ENCODE measurements around the gene INMT.

The INMT gene

GRCh38 chr7:30754315-30754877 is 2.5 kb downstream of the INMT start:
- DNase-seq: no peak

- DNase-seq: no peak
Measured at GRCh38 chr7:30755384-30756154, 3.6 kb downstream of the INMT start.

GRCh38 chr7:30757342-30757692 is 5.4 kb downstream of the INMT start:
- no peak for DNase-seq

GRCh38 chr7:30760514-30761213 is 8.7 kb downstream of the INMT start:
- no peak for DNase-seq

GRCh38 chr7:30761214-30762156 is 9.6 kb downstream of the INMT start:
- DNase-seq: no peak

- no peak for DNase-seq
Measured at GRCh38 chr7:30764030-30764975, 12.4 kb downstream of the INMT start.

- no peak for DNase-seq
Measured at GRCh38 chr7:30765408-30765807, 13.5 kb downstream of the INMT start.

- no peak for DNase-seq
Measured at GRCh38 chr7:30770845-30771173, 18.9 kb downstream of the INMT start.

- DNase-seq: peak; percentile 44
Measured at GRCh38 chr7:30771174-30771879, 19.4 kb downstream of the INMT start, which contains the start of gene MINDY4. TSS of gene MINDY4 (plus strand) at chr7:30771417. CDS start at chr7:30771494, 77 bp downstream.

- no peak for DNase-seq
Measured at GRCh38 chr7:30771880-30772425, 20.0 kb downstream of the INMT start.

- no peak for DNase-seq
Measured at GRCh38 chr7:30772984-30773383, 21.0 kb downstream of the INMT start.

- no peak for DNase-seq
Measured at GRCh38 chr7:30775992-30776391, 24.1 kb downstream of the INMT start.

- no peak for DNase-seq
Measured at GRCh38 chr7:30776971-30777370, 25.0 kb downstream of the INMT start.

GRCh38 chr7:30778255-30779025 is 26.5 kb downstream of the INMT start:
- DNase-seq: no peak

GRCh38 chr7:30779574-30779973 is 27.6 kb downstream of the INMT start:
- DNase-seq: no peak

GRCh38 chr7:30780941-30781340 is 29.0 kb downstream of the INMT start:
- DNase-seq: no peak

- DNase-seq: no peak
Measured at GRCh38 chr7:30782690-30783089, 30.8 kb downstream of the INMT start.

GRCh38 chr7:30785786-30786185 is 33.9 kb downstream of the INMT start:
- DNase-seq: no peak

GRCh38 chr7:30787486-30787885 is 35.6 kb downstream of the INMT start:
- no peak for DNase-seq
